A673 (cell line): ENCODE data around the gene CHTF8. TPM values are rescaled to one million over a fixed set of nuclear protein-coding genes. Genes with fewer than 3 reads are reported as not detected.
A peak's percentile ranks its signal among the peaks of the same experiment; 100 is the strongest.
"Not testable (repeated sequence)": the region's sequence is repeated elsewhere in the genome, so short reads cannot be mapped to it uniquely, and the experiment has no call there.

ENCODE experiments used
- BruUV-seq: library from RNA; stranded (reverse); fragments of 400-500 nt; replicated peaks from 2 replicates; lab custom pipeline; 2021; lab: Mats Ljungman, UMichigan
- CTCF ChIA-PET: fragments of 300-600 bp; sonication (Branson Sonifier 250); formaldehyde crosslinking; loops from one replicate; lab custom pipeline; 2022; ENCODE audit warnings: antibody characterized with exemption; lab: Charles Lee
- POLR2A ChIA-PET: fragments of 300-600 bp; sonication (Branson Sonifier 250); formaldehyde crosslinking; loops from one replicate; lab custom pipeline; 2022; ENCODE audit warnings: antibody characterized with exemption; ENCODE audit not compliant: low non-redundant PET; lab: Charles Lee
- DNase-seq: peaks from one replicate; pipeline ENCODE4 v3.0.0-alpha.2; 2015; ENCODE audit warnings: low spot score
- H3K27ac ChIP-seq: fragments of 200-600 bp; sonication (generic); 2 replicates; pipeline ENCODE4 v1.5.1; 2016; ENCODE audit warnings: mixed run types, low read depth, mild to moderate bottlenecking, mixed read lengths, antibody characterized with exemption, low read length; ENCODE audit not compliant: poor library complexity, severe bottlenecking
- H3K27me3 ChIP-seq: fragments of 200-600 bp; sonication (generic); replicated peaks from 2 replicates; pipeline ENCODE4 v1.6.1; 2017; ENCODE audit warnings: mixed run types, low read depth, mild to moderate bottlenecking, mixed read lengths, antibody characterized with exemption, low read length; ENCODE audit not compliant: insufficient read depth, poor library complexity
- H3K36me3 ChIP-seq: fragments of 200-600 bp; sonication (generic); 2 replicates; pipeline ENCODE4 v1.6.1; 2016; ENCODE audit warnings: mixed run types, mild to moderate bottlenecking, mixed read lengths, antibody characterized with exemption, low read length; ENCODE audit not compliant: insufficient read depth, poor library complexity, severe bottlenecking
- H3K4me1 ChIP-seq: fragments of 200-600 bp; sonication (generic); 2 replicates; pipeline ENCODE4 v1.6.1; 2017; ENCODE audit warnings: mixed run types, mild to moderate bottlenecking, mixed read lengths, antibody characterized with exemption, low read length; ENCODE audit not compliant: insufficient read depth, poor library complexity, severe bottlenecking
- H3K4me3 ChIP-seq: fragments of 200-600 bp; sonication (generic); 2 replicates; pipeline ENCODE4 v1.5.1; 2016; ENCODE audit warnings: low read depth, mixed run types, mild to moderate bottlenecking, mixed read lengths, low read length; ENCODE audit not compliant: poor library complexity, severe bottlenecking
- H3K9me3 ChIP-seq: fragments of 200-600 bp; sonication (generic); 2 replicates; pipeline ENCODE4 v1.6.1; 2016; ENCODE audit warnings: mixed run types, low read depth, mild to moderate bottlenecking, mixed read lengths, antibody characterized with exemption, low read length; ENCODE audit not compliant: poor library complexity, severe bottlenecking
- EZH2 ChIP-seq: fragments of 200-600 bp; sonication (generic); IDR thresholded peaks from 2 replicates; pipeline ENCODE4 v1.6.1; 2017; ENCODE audit warnings: borderline replicate concordance, low read depth, mild to moderate bottlenecking, mixed read lengths, antibody characterized with exemption, low read length; ENCODE audit not compliant: poor library complexity, severe bottlenecking
- intact Hi-C: fragments of 100-400 bp; cut with micrococcal nuclease; formaldehyde crosslinking; loops from one replicate; pipeline ENCODE4 v1.10.0; 2022; ENCODE audit not compliant: unreplicated experiment
- total RNA-seq: library from RNA; stranded (reverse); gene quantifications from 2 replicates; pipeline ENCODE4 v1.2.3, GENCODE V29; 2021
- TF ChIP-seq, protein P1 (sequence below): fragments of 300-800, 200-600 bp; sonication (generic); conservative IDR thresholded peaks from 2 replicates; pipeline ENCODE4 v1.5.1; 2017; ENCODE audit warnings: low read depth, mild to moderate bottlenecking, antibody characterized with exemption, low read length, moderate library complexity, mixed read lengths

CHTF8 gene
- total RNA-seq, 1 experiment from 2014 or later = 113 TPM

DNA sequence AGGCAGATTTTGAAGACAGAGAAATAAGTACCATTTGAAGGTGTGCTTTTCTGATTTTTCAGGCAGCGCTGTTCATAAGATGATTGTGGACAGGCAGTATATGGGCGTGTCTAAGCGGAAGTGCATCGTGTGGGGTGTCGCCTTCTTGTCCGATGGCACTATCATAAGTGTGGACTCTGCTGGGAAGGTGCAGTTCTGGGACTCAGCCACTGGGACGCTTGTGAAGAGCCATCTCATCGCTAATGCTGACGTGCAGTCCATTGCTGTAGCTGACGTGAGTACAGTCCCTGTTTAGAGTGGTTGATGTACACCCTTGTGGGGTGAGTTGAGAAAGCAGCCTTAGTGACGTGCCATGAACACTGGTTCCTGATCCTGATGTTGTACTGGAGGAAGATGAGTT lies 10.7 kb upstream of the CHTF8 start:
- Histone ChIP-seq H3K4me3 (no peak overlapping the region), H3K4me1 (no peaks in the 10 kb centered on the region), H3K36me3 (peaks cover 69% of the 10 kb centered on the region), H3K27ac (no peak overlapping the region), H3K27me3 (no peaks in the 10 kb centered on the region), H3K9me3 (no peaks in the 10 kb centered on the region)
- ChIA-PET POLR2A (no interaction called here), CTCF (no interaction called here)
- BruUV-seq = no TSS peak
- intact Hi-C loops = no loop called here
- DNase-seq = peak; percentile 51
- TF ChIP-seq, protein P1, sequence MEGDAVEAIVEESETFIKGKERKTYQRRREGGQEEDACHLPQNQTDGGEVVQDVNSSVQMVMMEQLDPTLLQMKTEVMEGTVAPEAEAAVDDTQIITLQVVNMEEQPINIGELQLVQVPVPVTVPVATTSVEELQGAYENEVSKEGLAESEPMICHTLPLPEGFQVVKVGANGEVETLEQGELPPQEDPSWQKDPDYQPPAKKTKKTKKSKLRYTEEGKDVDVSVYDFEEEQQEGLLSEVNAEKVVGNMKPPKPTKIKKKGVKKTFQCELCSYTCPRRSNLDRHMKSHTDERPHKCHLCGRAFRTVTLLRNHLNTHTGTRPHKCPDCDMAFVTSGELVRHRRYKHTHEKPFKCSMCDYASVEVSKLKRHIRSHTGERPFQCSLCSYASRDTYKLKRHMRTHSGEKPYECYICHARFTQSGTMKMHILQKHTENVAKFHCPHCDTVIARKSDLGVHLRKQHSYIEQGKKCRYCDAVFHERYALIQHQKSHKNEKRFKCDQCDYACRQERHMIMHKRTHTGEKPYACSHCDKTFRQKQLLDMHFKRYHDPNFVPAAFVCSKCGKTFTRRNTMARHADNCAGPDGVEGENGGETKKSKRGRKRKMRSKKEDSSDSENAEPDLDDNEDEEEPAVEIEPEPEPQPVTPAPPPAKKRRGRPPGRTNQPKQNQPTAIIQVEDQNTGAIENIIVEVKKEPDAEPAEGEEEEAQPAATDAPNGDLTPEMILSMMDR = peak; percentile 28; the same call in 1 of the 2 replicates
- TF ChIP-seq EZH2 = no peak

DNA sequence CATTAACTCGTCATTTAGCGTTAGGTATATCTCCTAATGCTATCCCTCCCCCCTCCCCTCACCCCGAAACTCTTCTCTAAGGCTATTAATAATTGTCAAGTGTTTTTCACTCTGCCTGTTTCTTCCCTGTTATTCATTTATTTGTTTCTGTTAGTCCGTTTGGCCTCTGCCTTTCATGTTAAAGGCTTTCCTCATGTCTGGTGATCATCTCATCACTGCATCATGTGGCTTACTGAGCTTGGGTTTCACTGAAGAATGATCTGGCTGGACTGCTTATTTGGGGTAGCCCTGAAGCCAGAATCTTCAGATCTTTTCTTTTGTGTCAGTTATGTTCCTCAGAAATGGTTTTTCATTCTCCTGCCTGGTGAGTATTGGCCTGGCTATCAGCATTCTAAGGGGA lies 9.5 kb upstream of the CHTF8 start:
- ChIA-PET POLR2A (interaction anchor here (0.6 kb wide), 1 partner anchor 17 kb away, joined by 3 read pairs; no protein-coding TSS in a partner anchor), CTCF (no interaction called here)
- peaks cover 81% of the 10 kb centered on the region for H3K36me3 ChIP-seq
- no peaks in the 10 kb centered on the region for H3K9me3 ChIP-seq
- intact Hi-C loops = no loop called here
- no TSS peak for BruUV-seq
- H3K4me1 ChIP-seq = no peaks in the 10 kb centered on the region
- no peak for DNase-seq
- no peak overlapping the region for H3K4me3 ChIP-seq
- TF ChIP-seq, protein P1 = no peak
- TF ChIP-seq EZH2 = no peak
- no peak overlapping the region for H3K27ac ChIP-seq
- H3K27me3 ChIP-seq = no peaks in the 10 kb centered on the region

DNA sequence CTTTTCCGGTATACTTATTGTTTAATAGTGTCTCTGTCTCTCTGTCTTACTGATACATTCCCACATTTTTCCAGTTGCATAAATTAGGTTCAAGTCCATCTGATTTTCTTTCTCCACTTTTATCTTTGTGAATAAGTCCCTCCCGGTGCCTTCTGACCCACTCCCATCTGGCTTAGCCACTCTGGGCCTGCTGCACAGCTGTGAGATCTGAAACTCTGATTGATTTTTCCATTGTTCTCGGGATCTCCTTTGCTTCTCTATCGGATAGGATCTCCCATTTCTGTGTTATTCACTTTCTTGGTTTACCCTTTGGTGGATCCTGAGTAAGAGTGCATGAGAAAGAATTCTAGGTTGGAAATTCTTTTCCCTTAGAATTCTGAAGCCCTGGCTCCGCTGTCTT lies 8.6 kb upstream of the CHTF8 start:
- POLR2A ChIA-PET = interaction anchor here (0.6 kb wide), 1 partner anchor 41 kb away, joined by 5 read pairs; no protein-coding TSS in a partner anchor
- no peaks in the 10 kb centered on the region for H3K4me1 ChIP-seq

DNA sequence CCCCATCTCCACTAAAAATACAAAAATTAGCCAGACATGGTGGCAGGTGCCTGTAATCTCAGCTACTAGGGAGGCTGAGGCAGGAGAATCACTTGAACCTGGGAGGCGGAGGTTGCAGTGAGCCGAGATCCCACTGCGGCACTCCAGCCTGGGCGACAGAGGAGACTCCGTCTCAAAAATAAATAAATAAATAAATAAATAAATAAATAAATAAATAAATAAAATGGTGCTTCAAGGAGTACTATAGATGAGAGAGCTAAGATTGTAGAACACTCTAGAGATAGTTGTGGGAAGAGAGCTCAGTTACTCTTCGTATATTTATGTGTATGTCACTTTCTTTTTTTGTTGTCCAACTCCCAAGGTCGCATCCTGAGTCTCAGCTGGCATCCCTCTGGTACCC lies 7.1 kb upstream of the CHTF8 start:
- CTCF ChIA-PET, H3K27me3 ChIP-seq, intact Hi-C loops, BruUV-seq, POLR2A ChIA-PET, DNase-seq, H3K4me1 ChIP-seq, H3K9me3 ChIP-seq, H3K27ac ChIP-seq, H3K4me3 ChIP-seq: not testable (repeated sequence)
- H3K36me3 ChIP-seq = peaks cover 79% of the 10 kb centered on the region

More for the DNA sequence above, 8.6 kb upstream of the CHTF8 start:
- H3K9me3 ChIP-seq = no peaks in the 10 kb centered on the region
- no TSS peak for BruUV-seq
- no peak overlapping the region for H3K27ac ChIP-seq
- H3K4me3 ChIP-seq = no peak overlapping the region
- H3K36me3 ChIP-seq = peaks cover 88% of the 10 kb centered on the region
- TF ChIP-seq, protein P1 = no peak
- no peak for TF ChIP-seq EZH2
- intact Hi-C loops = no loop called here
- CTCF ChIA-PET = interaction anchor here (0.6 kb wide), 1 partner anchor 25 kb away, joined by 4 read pairs; no protein-coding TSS in a partner anchor
- DNase-seq = no peak
- H3K27me3 ChIP-seq = no peaks in the 10 kb centered on the region
